ENCODE data around the gene MACROD2. TPM values are rescaled to one million over a fixed set of nuclear protein-coding genes. Genes with fewer than 3 reads are reported as not detected.

The MACROD2 gene
- total RNA-seq, 1 experiment from 2014 or later, result 1.6 TPM

GRCh38 chr20:15600565-15600964 lies 1605.2 kb downstream of the MACROD2 start:
- TF ChIP-seq CTCF (conservative IDR thresholded peaks at IDR 0.05), result no peak
- no peaks in the 10 kb centered on the region for H3K79me2 ChIP-seq (ENCODE audit: insufficient read depth, low read length)
- H3K4me1 ChIP-seq (ENCODE audit: insufficient read depth, low read length), result no peaks in the 10 kb centered on the region
- H2BK120ac ChIP-seq (ENCODE audit: low read depth, low read length, poor library complexity, severe bottlenecking), result no peak overlapping the region
- no peaks in the 10 kb centered on the region for H3K9me3 ChIP-seq (ENCODE audit: control insufficient read depth, low read depth, low read length)
- no peaks in the 10 kb centered on the region for H3K27me3 ChIP-seq (ENCODE audit: insufficient read depth, low read length)
- H2BK12ac ChIP-seq (ENCODE audit: insufficient read length, low read depth, low read length), result no peak overlapping the region
- H3K23me2 ChIP-seq (ENCODE audit: insufficient read length, low read depth, low read length, poor library complexity, severe bottlenecking), result no peaks in the 10 kb centered on the region
- H2BK5ac ChIP-seq (ENCODE audit: insufficient read length, low read length), result no peak overlapping the region
- no peaks in the 10 kb centered on the region for H4K20me1 ChIP-seq (ENCODE audit: control insufficient read depth, insufficient read depth, insufficient read length)
- Mint-ChIP-seq H3K9me3 (no peaks in the 10 kb centered on the region), H3K4me3 (no peak overlapping the region), H3K4me1 (peaks cover 0 to 4% of the 10 kb centered on the region in 2 experiments; a peak in 1 of 4 replicates), H3K27ac (no peak overlapping the region), H3K27me3 (ENCODE audit: low read depth) (no peaks in the 10 kb centered on the region; the same call in 1 of the 2 replicates), H3K36me3 (ENCODE audit: insufficient read depth in 1 of 3, low read depth in 3 of 3) (no peaks in the 10 kb centered on the region)
- no peak for DNase-seq
- H3K18ac ChIP-seq (ENCODE audit: insufficient read length, low read depth, low read length), result no peak overlapping the region
- no peak overlapping the region for H3T11ph ChIP-seq (ENCODE audit: low read length)
- H2BK20ac ChIP-seq (ENCODE audit: low read depth, low read length, poor library complexity, severe bottlenecking), result no peak overlapping the region
- no peak overlapping the region for H3K4ac ChIP-seq (ENCODE audit: low read depth, low read length)
- H3K9ac ChIP-seq (ENCODE audit: extremely low read depth, insufficient read length, low read length), result no peak overlapping the region
- H3K14ac ChIP-seq (ENCODE audit: insufficient read depth, low read length), result no peak overlapping the region
- no peak overlapping the region for H3K4me2 ChIP-seq (ENCODE audit: insufficient read depth, insufficient read length, low read length)
- no peaks in the 10 kb centered on the region for H3K79me1 ChIP-seq (ENCODE audit: insufficient read depth, low read depth, low read length, poor library complexity, severe bottlenecking)
- no peak overlapping the region for H4K8ac ChIP-seq (replicated peaks; ENCODE audit: insufficient read length, low read depth, low read length)
- H3K23ac ChIP-seq (ENCODE audit: insufficient read length, low read depth, low read length), result no peak overlapping the region
- no peak overlapping the region for H2BK15ac ChIP-seq (ENCODE audit: low read depth, low read length)
- no peak overlapping the region for H2AK5ac ChIP-seq (ENCODE audit: insufficient read length, low read length)
- no CpG with 5 or more reads among the region's 2 CpGs for WGBS (ENCODE audit: extremely low coverage, insufficient read length, low lambda C conversion rate)
- no peak overlapping the region for H4K5ac ChIP-seq (ENCODE audit: insufficient read length, low read depth, low read length)
- H3K27ac ChIP-seq (ENCODE audit: insufficient read length, low read depth, low read length), result no peak overlapping the region
- H2AFZ ChIP-seq (ENCODE audit: low read length), result no peak overlapping the region
- no peak overlapping the region for H3K56ac ChIP-seq (ENCODE audit: insufficient read length, low read depth, low read length)
- H4K91ac ChIP-seq (ENCODE audit: insufficient read length, low read depth, low read length), result no peak overlapping the region

All from H9 (cell line).